Effector memory CD4-positive, alpha-beta T cell (primary cell): ENCODE data around the gene RLBP1.

Experiments used
- DNase-seq, 3 donors: peaks; one replicate each; pipeline ENCODE4 v3.0.0-alpha.2; 2020
- H3K27ac ChIP-seq: 2 replicates; pipeline ENCODE4 v1.7.0; 2013; ENCODE audit warnings: mild to moderate bottlenecking, low read length, moderate library complexity; ENCODE audit not compliant: insufficient read depth, poor library complexity, severe bottlenecking
- H3K27me3 ChIP-seq: replicated peaks from 2 replicates; pipeline ENCODE4 v1.7.0; 2013; ENCODE audit warnings: mild to moderate bottlenecking, low read length; ENCODE audit not compliant: insufficient read depth, control insufficient read depth, poor library complexity, severe bottlenecking
- H3K36me3 ChIP-seq: 2 replicates; pipeline ENCODE4 v1.7.0; 2013; ENCODE audit warnings: mild to moderate bottlenecking, low read length, moderate library complexity; ENCODE audit not compliant: control insufficient read depth, insufficient read depth
- H3K4me1 ChIP-seq: 2 replicates; pipeline ENCODE4 v1.7.0; 2013; ENCODE audit warnings: low read length, mild to moderate bottlenecking; ENCODE audit not compliant: control insufficient read depth, insufficient read depth, poor library complexity, severe bottlenecking
- H3K4me3 ChIP-seq: 2 replicates; pipeline ENCODE4 v1.7.0; 2013; ENCODE audit warnings: low read length, low read depth, mild to moderate bottlenecking; ENCODE audit not compliant: insufficient read depth, poor library complexity, severe bottlenecking
- H3K9me3 ChIP-seq: 2 replicates; pipeline ENCODE4 v1.7.0; 2013; ENCODE audit warnings: mild to moderate bottlenecking, low read length, moderate library complexity; ENCODE audit not compliant: control insufficient read depth

The RLBP1 gene

GRCh38 chr15:89170364-89170763 is 51.0 kb downstream of the RLBP1 start:
- H3K27me3 ChIP-seq, result no peaks in the 10 kb centered on the region
- no peak for DNase-seq
- peaks cover 9% of the 10 kb centered on the region for H3K36me3 ChIP-seq
- no peaks in the 10 kb centered on the region for H3K4me1 ChIP-seq
- H3K27ac ChIP-seq, result no peak overlapping the region
- H3K4me3 ChIP-seq, result no peak overlapping the region
- no peaks in the 10 kb centered on the region for H3K9me3 ChIP-seq

- H3K9me3 ChIP-seq, result no peaks in the 10 kb centered on the region
- DNase-seq, result no peak
- H3K36me3 ChIP-seq, result peaks cover 18% of the 10 kb centered on the region
- no peaks in the 10 kb centered on the region for H3K27me3 ChIP-seq
- H3K4me3 ChIP-seq, result no peak overlapping the region
- H3K4me1 ChIP-seq, result no peaks in the 10 kb centered on the region
- H3K27ac ChIP-seq, result no peak overlapping the region
Observed at GRCh38 chr15:89168316-89168833, 53.0 kb downstream of the RLBP1 start.

- no peak for DNase-seq
- H3K27ac ChIP-seq, result no peak overlapping the region
- no peaks in the 10 kb centered on the region for H3K4me1 ChIP-seq
- no peaks in the 10 kb centered on the region for H3K27me3 ChIP-seq
- H3K4me3 ChIP-seq, result no peak overlapping the region
- peaks cover 17% of the 10 kb centered on the region for H3K36me3 ChIP-seq
- H3K9me3 ChIP-seq, result no peaks in the 10 kb centered on the region
Observed at GRCh38 chr15:89167267-89168176, 53.9 kb downstream of the RLBP1 start.

GRCh38 chr15:89165677-89166076 is 55.7 kb downstream of the RLBP1 start:
- Histone ChIP-seq H3K27me3 (no peaks in the 10 kb centered on the region), H3K4me1 (no peaks in the 10 kb centered on the region), H3K9me3 (no peaks in the 10 kb centered on the region), H3K4me3 (no peak overlapping the region), H3K27ac (no peak overlapping the region), H3K36me3 (peaks cover 12% of the 10 kb centered on the region)
- DNase-seq, result no peak

- H3K9me3 ChIP-seq, result no peaks in the 10 kb centered on the region
- H3K27ac ChIP-seq, result no peak overlapping the region
- H3K36me3 ChIP-seq, result peaks cover 12% of the 10 kb centered on the region
- H3K4me1 ChIP-seq, result no peaks in the 10 kb centered on the region
- H3K27me3 ChIP-seq, result no peaks in the 10 kb centered on the region
- no peak overlapping the region for H3K4me3 ChIP-seq
- DNase-seq, result no peak
Observed at GRCh38 chr15:89164712-89165211, 56.6 kb downstream of the RLBP1 start.

- peaks cover 12% of the 10 kb centered on the region for H3K36me3 ChIP-seq
- no peaks in the 10 kb centered on the region for H3K4me1 ChIP-seq
- DNase-seq, result no peak
- no peaks in the 10 kb centered on the region for H3K9me3 ChIP-seq
- H3K27ac ChIP-seq, result no peak overlapping the region
- H3K4me3 ChIP-seq, result no peak overlapping the region
- H3K27me3 ChIP-seq, result no peaks in the 10 kb centered on the region
Observed at GRCh38 chr15:89163271-89164055, 57.9 kb downstream of the RLBP1 start.

GRCh38 chr15:89161666-89162065 is 59.7 kb downstream of the RLBP1 start:
- Histone ChIP-seq H3K4me1 (no peaks in the 10 kb centered on the region), H3K27me3 (no peaks in the 10 kb centered on the region), H3K4me3 (no peak overlapping the region), H3K36me3 (peaks cover 13% of the 10 kb centered on the region), H3K9me3 (no peaks in the 10 kb centered on the region), H3K27ac (no peak overlapping the region)
- DNase-seq, result no peak
